Thoracic aorta (tissue), 2 donors: ENCODE results near the gene SPINT2. TPM values are rescaled to one million over a fixed set of nuclear protein-coding genes. Genes with fewer than 3 reads are reported as not detected.
"Not testable (repeated sequence)": the region's sequence is repeated elsewhere in the genome, so short reads cannot be mapped to it uniquely, and the experiment has no call there.

Experiments used
- ATAC-seq: fragments of 150-250 bp; one replicate; pipeline ENCODE4 v1.8.0; 2017; ENCODE audit warnings: low read depth; ENCODE audit not compliant: insufficient number of reproducible peaks, low FRiP score
- DNase-seq: peaks from one replicate; pipeline ENCODE4 v3.0.0-alpha.2; 2020; ENCODE audit warnings: low spot score
- H3K27ac ChIP-seq, 2 donors: fragments of 200-600 bp; sonication (generic); 1 replicate in 1 of 2; 2 replicates in 1 of 2; pipeline ENCODE4 v1.5.1; 2016; ENCODE audit warnings: mild to moderate bottlenecking in 2 of 2, moderate library complexity in 2 of 2
- H3K27me3 ChIP-seq: fragments of 200-600 bp; sonication (generic); replicated peaks from 2 replicates; pipeline ENCODE4 v1.6.0; 2016; ENCODE audit warnings: mild to moderate bottlenecking; ENCODE audit not compliant: insufficient read depth
- H3K36me3 ChIP-seq: fragments of 200-600 bp; sonication (generic); one replicate; pipeline ENCODE4 v1.5.1; 2016
- H3K4me1 ChIP-seq, 2 donors: fragments of 200-600 bp; sonication (generic); 1 replicate in 1 of 2; 2 replicates in 1 of 2; pipeline versions ENCODE4 v1.5.1 to v1.6.0; 2016; ENCODE audit warnings: low read depth in 2 of 2, mild to moderate bottlenecking in 1 of 2; ENCODE audit not compliant: control insufficient read depth in 1 of 2
- H3K4me3 ChIP-seq: fragments of 200-600 bp; sonication (generic); 2 replicates; pipeline ENCODE4 v1.5.1; 2016; ENCODE audit warnings: mild to moderate bottlenecking
- H3K9me3 ChIP-seq: fragments of 200-600 bp; sonication (generic); 2 replicates; pipeline ENCODE4 v1.5.1; 2016
- total RNA-seq, 2 donors: library from RNA; depleted of rRNA; stranded (reverse); fragments of >200 nt; gene quantifications; one replicate each; pipeline versions ENCODE4 v1.1.0 to v1.2.3, GENCODE V29; 2016
- TF ChIP-seq, protein P1 (sequence below): fragments of 200-600 bp; sonication (generic); IDR thresholded peaks from one replicate; pipeline ENCODE4 v1.5.1; 2019; ENCODE audit warnings: antibody characterized with exemption

SPINT2 gene
- total RNA-seq, 2 donors from 2014 or later: 218 to 480 TPM

DNA sequence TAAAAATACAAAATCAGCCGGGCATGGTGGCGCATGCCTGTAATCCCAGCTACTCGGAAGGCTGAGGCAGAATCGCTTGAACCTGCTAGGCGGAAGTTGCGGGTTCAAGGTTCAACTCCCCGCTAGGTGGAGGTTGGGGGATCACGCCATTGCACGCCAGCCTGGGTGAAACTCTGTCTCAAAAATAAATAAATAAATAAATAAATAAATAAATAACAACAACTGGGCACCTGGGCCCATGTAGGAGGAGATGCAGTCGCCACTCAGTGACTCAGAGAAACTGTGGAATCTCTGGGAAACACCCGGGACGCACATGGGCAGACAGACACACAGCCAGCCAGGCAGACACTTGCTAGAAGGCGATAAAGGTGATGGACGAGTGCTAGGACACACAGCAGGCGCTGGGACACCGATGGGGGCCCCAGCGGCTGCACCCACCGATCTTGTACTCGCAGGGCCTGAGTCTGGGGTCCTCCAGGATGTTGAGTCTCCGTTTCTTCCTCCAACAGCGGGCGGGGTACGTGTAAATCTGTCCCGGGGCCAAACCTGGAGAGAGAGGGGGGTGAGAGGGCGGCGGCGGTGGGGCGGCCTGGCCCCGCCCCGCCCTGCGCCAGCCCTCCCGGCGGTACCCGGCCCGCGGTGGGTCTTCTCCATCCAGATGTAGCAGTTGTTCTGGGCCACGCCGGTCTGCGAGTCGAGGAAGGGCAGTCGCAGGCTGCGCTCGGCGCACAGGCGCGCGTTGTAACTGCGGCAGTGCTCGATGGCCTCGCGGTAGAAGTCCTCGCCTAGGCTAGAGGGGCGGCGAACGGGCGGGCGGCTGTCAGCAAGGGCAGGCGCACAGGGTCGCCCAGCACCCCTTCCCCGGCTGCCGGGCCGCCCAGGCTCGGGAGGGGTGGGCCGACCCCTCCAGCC, 42.2 kb upstream of the SPINT2 start:
- Histone ChIP-seq H3K36me3 (no peaks in the 10 kb centered on the region), H3K27ac (no peak overlapping the region), H3K4me3 (no peak overlapping the region), H3K4me1 (peaks cover 2 to 8% of the 10 kb centered on the region in 2 donors), H3K27me3 (peaks cover 19% of the 10 kb centered on the region), H3K9me3 (no peaks in the 10 kb centered on the region)
- ATAC-seq (no peak), DNase-seq (no peak)
- TF ChIP-seq, protein P1, sequence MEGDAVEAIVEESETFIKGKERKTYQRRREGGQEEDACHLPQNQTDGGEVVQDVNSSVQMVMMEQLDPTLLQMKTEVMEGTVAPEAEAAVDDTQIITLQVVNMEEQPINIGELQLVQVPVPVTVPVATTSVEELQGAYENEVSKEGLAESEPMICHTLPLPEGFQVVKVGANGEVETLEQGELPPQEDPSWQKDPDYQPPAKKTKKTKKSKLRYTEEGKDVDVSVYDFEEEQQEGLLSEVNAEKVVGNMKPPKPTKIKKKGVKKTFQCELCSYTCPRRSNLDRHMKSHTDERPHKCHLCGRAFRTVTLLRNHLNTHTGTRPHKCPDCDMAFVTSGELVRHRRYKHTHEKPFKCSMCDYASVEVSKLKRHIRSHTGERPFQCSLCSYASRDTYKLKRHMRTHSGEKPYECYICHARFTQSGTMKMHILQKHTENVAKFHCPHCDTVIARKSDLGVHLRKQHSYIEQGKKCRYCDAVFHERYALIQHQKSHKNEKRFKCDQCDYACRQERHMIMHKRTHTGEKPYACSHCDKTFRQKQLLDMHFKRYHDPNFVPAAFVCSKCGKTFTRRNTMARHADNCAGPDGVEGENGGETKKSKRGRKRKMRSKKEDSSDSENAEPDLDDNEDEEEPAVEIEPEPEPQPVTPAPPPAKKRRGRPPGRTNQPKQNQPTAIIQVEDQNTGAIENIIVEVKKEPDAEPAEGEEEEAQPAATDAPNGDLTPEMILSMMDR: no peak

DNA sequence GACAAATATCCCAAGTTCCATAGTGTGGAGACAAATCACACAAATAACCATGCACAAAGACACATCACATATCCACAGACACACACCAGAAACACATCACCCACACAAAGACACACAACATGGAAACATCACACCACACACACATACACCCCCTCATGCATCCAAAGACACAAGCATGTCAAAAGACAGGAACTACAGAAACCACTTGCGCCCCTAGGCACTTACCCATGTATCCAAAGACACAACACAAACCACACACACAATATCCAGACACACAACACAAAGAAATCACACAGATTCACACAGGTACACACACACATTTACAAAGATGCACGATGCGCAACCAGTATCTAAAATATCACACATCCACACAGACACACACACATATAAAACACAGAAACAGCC, 41.3 kb upstream of the SPINT2 start:
- Histone ChIP-seq H3K9me3 (no peaks in the 10 kb centered on the region), H3K36me3 (no peaks in the 10 kb centered on the region), H3K27ac (no peak overlapping the region), H3K4me1 (peaks cover 2 to 8% of the 10 kb centered on the region in 2 donors), H3K27me3 (peaks cover 19% of the 10 kb centered on the region), H3K4me3 (no peak overlapping the region)
- DNase-seq (no peak), ATAC-seq (no peak)
- TF ChIP-seq, protein P1: no peak

DNA sequence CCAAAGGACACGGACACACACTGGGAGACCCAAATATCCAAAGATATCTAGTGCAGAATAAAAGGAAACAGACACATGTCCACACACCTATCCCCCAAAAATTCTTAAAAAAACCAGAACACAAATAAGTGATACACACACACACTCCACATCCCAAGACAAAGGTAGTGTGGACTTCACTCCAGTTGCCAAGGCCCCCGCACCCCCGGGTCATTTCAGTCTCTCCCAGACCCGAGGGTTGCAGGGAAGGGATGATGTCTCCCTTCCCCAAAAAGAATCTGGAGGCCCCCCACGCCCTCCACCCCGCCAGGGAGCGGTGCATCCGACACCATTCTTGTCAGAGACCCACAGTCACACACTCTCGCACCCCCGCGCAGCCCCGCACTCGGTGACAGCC, 40.8 kb upstream of the SPINT2 start:
- DNase-seq (no peak), ATAC-seq (no peak)
- peaks cover 19% of the 10 kb centered on the region for H3K27me3 ChIP-seq
- H3K36me3 ChIP-seq: no peaks in the 10 kb centered on the region
- peaks cover 6 to 10% of the 10 kb centered on the region in 2 donors for H3K4me1 ChIP-seq
- peak overlapping the region; percentile 56 for H3K4me3 ChIP-seq
- no peaks in the 10 kb centered on the region for H3K9me3 ChIP-seq
- TF ChIP-seq, protein P1: no peak
- no peak overlapping the region for H3K27ac ChIP-seq

DNA sequence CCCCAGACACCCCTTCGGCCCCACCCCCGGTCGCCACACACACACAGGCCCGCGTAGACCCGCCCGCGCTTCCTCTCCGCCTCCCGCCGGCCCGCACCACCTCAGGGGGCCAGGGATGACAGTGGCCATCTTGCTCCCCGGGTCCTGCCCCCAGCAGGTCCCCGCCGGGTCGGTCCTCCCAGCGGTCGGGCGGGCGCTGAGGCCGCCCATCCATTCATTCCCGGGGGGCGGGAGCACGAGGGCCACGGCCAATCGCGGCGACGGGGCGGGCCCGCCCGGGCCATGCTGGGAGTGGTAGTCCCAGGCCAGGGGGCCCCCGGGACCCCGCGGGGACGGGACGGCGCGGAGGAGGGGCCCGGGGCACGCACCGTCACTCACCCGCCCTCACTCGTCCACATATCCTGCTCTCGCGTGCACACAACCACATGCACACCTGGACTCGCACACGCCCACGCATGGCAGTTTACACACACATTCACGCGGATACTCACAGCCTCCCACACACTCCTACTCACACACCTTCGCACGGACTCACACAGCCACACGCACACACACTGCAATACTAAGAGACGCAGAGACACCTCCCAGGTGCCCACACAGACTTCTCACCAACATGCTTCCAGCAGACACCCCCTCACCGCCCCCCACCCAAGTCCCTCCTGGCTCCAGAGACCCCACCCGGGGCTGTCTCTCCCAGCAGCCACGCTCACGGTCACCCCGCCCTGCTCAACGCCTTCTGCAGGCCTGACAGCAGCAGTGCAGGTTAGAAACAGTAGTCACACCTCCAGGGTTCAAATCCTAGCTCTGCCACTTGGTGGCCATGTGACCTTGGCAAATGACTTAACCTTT, 40.1 kb upstream of the SPINT2 start, which contains the start of gene DPF1:
Gene DPF1, minus strand, starts transcription at position 209 of the 849 bp plus-strand sequence. Its CDS starts 80 bp downstream, at position 129.
- Histone ChIP-seq H3K27me3 (peaks cover 19% of the 10 kb centered on the region), H3K9me3 (no peaks in the 10 kb centered on the region), H3K27ac (no peak within 1 kb of the TSS), H3K36me3 (no peaks in the 10 kb centered on the region), H3K4me1 (peaks cover 11 to 17% of the 10 kb centered on the region in 2 donors), H3K4me3 (peak within 1 kb of the TSS; percentile 56)
- TF ChIP-seq, protein P1: no peak
- DNase-seq (no peak), ATAC-seq (no peak)

DNA sequence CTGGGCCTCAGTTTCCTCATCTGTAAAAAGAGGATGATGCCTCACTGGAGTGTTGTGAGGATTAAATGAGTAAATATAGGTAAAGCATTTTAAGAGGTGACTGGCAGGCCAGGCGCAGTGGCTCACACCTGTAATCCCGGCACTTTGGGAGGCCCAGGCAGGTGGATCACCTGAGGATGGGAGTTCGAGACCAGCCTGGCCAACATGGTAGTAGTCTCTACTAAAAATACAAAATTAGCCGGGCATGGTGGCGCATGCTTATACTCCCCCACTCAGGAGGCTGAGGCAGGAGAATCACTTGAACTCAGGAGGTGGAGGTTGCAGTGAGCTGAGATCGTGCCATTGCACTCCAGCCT, 39.5 kb upstream of the SPINT2 start:
- Histone ChIP-seq H3K27me3 (peaks cover 19% of the 10 kb centered on the region), H3K4me1 (peaks cover 12 to 18% of the 10 kb centered on the region in 2 donors)
- not testable (repeated sequence) for ATAC-seq, DNase-seq, H3K4me3 ChIP-seq, H3K36me3 ChIP-seq, H3K27ac ChIP-seq, H3K9me3 ChIP-seq
